Fibroblast of skin of back (primary cell): ENCODE measurements around the gene NLRP12. TPM values are rescaled to one million over a fixed set of nuclear protein-coding genes. Genes with fewer than 3 reads are reported as not detected.
"Not testable (repeated sequence)": the region's sequence is repeated elsewhere in the genome, so short reads cannot be mapped to it uniquely, and the experiment has no call there.

Experiments
- DNase-seq: peaks from one replicate; pipeline ENCODE4 v3.0.0-alpha.2; 2013
- polyA plus RNA-seq, 2 experiments: library from polyadenylated mRNA; unstranded; fragments of 120-200 nt; gene quantifications; one replicate each; pipeline ENCODE4 v1.2.1, GENCODE V29; 2013; ENCODE audit not compliant: insufficient read length in 2 of 2

NLRP12 gene, protein sequence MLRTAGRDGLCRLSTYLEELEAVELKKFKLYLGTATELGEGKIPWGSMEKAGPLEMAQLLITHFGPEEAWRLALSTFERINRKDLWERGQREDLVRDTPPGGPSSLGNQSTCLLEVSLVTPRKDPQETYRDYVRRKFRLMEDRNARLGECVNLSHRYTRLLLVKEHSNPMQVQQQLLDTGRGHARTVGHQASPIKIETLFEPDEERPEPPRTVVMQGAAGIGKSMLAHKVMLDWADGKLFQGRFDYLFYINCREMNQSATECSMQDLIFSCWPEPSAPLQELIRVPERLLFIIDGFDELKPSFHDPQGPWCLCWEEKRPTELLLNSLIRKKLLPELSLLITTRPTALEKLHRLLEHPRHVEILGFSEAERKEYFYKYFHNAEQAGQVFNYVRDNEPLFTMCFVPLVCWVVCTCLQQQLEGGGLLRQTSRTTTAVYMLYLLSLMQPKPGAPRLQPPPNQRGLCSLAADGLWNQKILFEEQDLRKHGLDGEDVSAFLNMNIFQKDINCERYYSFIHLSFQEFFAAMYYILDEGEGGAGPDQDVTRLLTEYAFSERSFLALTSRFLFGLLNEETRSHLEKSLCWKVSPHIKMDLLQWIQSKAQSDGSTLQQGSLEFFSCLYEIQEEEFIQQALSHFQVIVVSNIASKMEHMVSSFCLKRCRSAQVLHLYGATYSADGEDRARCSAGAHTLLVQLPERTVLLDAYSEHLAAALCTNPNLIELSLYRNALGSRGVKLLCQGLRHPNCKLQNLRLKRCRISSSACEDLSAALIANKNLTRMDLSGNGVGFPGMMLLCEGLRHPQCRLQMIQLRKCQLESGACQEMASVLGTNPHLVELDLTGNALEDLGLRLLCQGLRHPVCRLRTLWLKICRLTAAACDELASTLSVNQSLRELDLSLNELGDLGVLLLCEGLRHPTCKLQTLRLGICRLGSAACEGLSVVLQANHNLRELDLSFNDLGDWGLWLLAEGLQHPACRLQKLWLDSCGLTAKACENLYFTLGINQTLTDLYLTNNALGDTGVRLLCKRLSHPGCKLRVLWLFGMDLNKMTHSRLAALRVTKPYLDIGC
- polyA plus RNA-seq (2013, experiment 1 of 2; ENCODE audit: insufficient read length) = 0.04 TPM
- not detected for polyA plus RNA-seq (2013, experiment 2 of 2; ENCODE audit: insufficient read length)

- no peak for DNase-seq
These were observed at the start of gene NLRP12 for GRCh38 chr19:53824134-53824611. TSS of gene NLRP12 (minus strand) at chr19:53824314. CDS start at chr19:53824174, 140 bp downstream.

GRCh38 chr19:53872762-53873161 is 48.6 kb upstream of the NLRP12 start:
- no peak for DNase-seq

DNA sequence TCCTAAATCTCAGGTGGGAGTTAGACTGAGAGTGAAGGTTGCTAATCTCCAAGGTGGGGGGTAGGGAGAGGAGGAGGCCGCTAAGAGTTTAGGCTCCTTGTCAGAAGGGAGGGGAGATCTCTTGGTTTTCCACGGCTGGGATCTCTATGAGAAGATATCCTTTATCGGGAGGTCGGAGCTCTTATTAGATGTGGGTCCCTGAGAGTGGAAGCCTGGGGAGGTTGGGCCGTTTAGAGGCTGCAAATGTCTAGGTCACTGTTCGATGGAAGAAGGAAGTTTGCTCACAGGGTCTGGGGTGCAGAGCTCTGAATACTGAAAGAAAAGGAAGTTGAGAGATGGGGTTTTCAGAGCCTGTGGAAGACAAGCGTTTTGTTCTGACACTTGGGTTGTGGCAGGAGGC is 47.3 kb upstream of the NLRP12 start:
- DNase-seq = no peak

DNA sequence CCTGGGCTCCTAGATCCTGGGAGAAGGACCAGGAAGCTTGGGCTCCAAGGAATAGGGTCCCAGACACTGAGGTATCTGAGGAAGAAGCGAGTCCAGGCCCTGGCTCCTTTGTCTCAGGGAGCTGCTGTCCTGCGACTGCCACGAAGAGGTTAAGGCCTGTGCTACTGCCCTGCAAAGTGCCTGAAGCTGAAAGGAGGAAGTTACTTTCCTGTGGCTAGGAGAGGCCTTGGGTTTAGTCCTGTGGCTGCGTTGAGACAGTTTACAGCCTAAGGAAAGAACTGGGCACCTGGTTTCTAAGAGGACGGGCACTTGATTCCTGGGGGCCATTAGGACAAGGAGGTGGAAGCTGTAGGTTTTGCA is 46.4 kb upstream of the NLRP12 start:
- DNase-seq = no peak

- DNase-seq = not testable (repeated sequence)
These were observed 45.8 kb upstream of the NLRP12 start for GRCh38 chr19:53869805-53870484.

DNA sequence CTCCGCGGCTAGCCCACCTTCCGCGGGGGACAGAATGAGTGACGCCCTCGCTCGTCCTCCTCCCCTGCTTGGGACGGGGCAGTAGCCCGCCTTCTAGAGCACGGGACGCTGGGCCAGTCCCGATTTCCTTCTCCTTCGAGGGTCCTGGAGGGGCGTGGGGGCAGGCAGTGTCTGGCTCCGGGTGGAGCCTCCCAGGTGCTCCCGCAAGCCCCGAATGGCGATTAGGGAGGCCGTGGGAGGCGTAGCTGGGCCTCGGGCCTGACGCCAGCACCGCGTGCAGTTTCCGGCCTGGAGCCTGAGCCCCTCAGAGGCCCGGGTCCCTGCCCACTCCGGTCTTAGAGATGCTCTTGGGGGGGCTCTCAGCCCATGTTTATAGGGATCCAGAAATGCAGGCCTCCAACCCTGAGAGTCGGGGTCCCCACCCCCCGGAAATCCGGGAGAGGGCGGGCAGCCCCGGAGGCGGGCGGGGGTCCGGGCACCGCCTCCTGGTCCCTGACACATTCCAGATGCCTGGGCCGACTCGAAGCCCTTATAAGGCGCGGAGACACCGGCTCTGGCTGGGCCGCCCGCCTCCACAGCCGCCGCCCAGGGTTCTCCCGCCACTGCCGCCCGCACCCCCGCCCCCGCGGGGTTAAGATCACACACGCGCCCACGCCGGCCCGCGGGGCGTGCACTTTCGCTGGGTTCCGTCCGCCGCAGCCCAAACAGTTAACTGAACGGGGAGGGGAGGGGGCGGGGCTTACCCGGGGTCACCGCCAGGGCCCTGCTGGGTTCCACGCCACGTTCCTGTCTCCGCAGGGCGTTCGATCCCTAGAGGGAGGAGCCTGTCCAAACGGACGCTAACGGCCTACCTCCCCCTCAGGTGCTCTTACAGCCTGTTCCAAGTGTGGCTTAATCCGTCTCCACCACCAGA is 45.0 kb upstream of the NLRP12 start:
- DNase-seq = peak; percentile 94

GRCh38 chr19:53868091-53868891 is 44.2 kb upstream of the NLRP12 start:
- peak; percentile 79 for DNase-seq

DNA sequence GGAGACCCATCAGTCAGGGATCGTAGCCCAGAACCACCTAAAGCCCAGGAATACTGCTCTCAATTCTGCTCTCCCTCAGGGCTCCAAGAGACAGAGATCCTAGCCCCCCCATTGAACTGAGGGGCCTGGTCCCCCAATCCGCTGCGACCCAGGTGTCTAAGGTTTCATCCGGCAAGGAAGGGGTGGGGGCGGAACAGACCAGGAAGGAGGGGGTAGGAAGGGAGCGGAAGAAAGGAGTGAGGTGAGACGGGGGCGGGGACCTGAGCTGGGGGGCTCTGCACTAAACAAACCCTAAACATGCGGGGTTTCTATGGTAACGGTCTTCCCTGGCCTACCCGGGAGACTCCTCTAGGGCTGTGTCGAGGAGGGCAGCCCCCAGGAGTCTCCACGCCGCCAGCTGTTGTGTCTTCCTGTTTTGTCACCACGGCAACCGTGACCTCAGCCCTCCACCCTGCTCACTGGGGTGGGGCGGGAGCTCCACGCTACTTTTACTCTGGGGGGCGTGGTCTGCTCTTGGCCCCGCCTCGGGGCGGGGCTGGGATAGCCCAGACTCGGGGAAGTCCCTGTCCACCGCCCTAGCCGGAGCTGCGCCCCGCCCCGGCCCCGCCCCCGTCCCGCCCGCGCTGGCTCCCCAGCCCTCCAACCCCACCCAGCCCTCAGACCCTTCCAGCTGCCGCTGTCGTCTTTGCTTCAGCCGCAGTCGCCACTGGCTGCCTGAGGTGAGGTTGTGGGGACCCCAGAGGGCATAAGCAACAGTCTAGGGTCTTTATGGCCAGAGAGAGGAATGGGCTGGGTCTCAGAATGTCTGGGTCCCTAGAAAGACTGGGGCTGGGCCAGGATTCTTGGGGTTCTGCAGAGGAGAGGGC is 43.3 kb upstream of the NLRP12 start, which contains the start of gene MYADM:
TSS of gene MYADM (plus strand) at position 659 of the 866 bp plus-strand sequence. CDS start 5,647 bp downstream, outside the sequence.
- DNase-seq = peak; percentile 99

- peak; percentile 39 for DNase-seq
These were observed 42.7 kb upstream of the NLRP12 start for GRCh38 chr19:53866865-53867224.

GRCh38 chr19:53865918-53866864 is 42.1 kb upstream of the NLRP12 start:
- peak; percentile 76 for DNase-seq

DNA sequence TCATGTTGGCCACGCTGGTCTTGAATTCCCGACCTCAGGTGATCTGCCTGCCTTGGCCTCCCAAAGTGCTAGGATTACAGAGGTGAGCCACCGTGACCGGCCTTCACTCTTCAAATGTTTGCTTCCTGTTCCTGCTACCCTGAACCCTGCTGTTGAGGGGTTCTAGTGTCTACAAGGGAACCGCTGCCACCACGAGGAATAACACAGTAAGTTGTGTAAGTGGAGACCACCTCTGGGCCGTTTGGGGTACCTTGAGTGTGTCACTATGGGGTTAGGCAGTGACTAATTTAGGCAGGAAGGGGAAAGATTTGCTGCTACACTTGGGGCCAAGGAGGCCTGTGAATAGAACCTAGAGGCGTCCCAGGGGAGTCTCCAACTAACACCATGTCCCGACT is 41.4 kb upstream of the NLRP12 start:
- DNase-seq = peak; percentile 41

DNA sequence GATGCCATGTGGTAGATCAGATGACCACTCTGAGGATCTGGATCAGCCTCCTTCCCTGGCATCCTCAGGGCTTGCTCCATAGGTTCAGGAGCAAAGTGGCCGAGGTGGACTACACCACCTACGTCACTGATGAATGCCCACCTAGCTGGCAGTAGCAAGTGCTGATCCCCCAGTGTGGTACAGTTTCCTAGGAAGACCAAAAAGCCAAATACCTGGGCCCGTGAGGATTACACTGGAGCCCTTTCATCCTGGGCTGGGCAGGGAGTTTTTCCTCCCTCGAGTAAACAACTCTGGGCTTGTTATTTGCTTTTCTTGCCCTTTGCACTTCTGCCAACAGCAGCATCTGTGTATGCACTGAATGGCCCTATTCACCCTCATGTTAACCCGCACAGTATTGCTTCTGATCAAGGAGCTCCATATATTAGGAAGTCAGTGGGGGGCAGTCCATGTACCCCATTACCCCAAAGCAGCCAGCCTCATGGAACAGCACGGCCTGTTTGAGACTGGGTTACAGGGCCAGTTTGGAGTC is 40.3 kb upstream of the NLRP12 start:
- DNase-seq = no peak

DNA sequence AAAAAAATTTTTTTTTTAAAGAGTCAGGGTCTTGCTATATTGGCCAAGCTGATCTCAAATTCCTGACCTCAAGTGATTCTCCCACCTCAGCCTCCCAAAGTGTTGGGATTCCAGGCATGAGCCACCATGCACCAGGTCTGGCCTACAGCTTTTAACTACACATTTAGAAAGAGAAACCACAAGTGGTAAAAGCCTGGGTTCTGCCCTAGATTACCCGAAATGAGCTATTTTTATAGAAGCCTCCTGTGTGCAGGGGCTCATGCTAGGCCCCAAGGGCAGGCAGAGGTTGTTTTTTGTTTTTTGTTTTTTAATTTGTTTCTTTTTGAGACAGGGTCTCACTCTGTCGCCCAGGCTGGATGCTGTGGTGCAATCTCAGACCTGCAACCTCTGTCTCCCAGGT is 29.6 kb upstream of the NLRP12 start:
- DNase-seq = no peak

- peak; percentile 71 for DNase-seq
These were observed 25.1 kb upstream of the NLRP12 start for GRCh38 chr19:53849237-53849676.

GRCh38 chr19:53847555-53847954 is 23.4 kb upstream of the NLRP12 start:
- DNase-seq = no peak

DNA sequence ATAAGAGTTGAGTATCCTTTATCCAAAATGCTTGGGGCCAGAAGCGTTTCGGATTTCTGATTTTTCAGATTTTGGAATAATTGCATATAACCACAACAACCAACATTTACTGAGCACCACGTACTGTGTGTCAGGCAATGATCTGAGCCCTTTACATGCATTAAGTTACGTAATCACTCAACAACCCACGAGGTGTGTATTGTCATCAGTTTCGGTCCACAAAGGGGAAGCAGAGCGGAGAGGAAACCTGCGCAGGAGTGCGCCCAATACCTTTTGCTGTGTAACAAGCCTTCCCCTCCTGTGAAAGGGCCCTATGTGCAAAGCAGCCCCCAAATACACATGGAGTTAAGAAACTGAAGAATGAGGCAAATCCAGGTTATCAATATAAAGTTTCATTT is 20.7 kb upstream of the NLRP12 start:
- no peak for DNase-seq

- DNase-seq = peak; percentile 83
These were observed 16.8 kb upstream of the NLRP12 start for GRCh38 chr19:53840914-53841313.

DNA sequence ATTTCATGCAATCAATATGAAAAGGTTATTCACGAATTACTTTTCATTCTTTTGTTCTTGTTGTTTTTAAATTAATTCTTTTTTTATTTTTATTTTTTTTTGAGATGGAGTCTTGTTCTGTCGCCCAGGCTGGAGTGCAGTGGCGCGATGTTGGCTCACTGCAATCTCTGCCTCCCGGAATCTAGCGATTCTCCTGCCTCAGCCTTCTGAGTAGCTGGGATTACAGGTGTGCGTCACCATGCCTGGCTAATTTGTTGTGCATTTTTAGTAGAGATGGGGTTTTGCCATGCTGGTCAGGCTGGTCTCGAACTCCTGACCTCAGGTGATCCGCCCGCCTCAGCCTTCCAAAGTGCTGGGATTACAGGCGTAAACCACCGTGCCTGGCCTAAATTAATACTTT is 16.1 kb upstream of the NLRP12 start:
- DNase-seq = not testable (repeated sequence)
